LHCN-M2 (cell line): ENCODE measurements around the gene ENAM. TPM values are rescaled to one million over a fixed set of nuclear protein-coding genes. Genes with fewer than 3 reads are reported as not detected.
A peak's percentile ranks its signal among the peaks of the same experiment; 100 is the strongest.
"Not testable (repeated sequence)": the region's sequence is repeated elsewhere in the genome, so short reads cannot be mapped to it uniquely, and the experiment has no call there.

ENCODE experiments used
- DNase-seq: peaks from one replicate; pipeline ENCODE4 v3.0.0-alpha.2; 2012; ENCODE audit warnings: low read depth
- total RNA-seq: library from RNA; depleted of rRNA; stranded (reverse); fragments of >200 nt; gene quantifications from 2 replicates; pipeline ENCODE4 v1.2.3, GENCODE V29; 2014; rRNA removed

ENAM gene
- total RNA-seq, 1 experiment from 2014 or later, result 0.06 TPM

GRCh38 chr4:70678383-70678999, 49.9 kb downstream of the ENAM start:
- no peak for DNase-seq

- DNase-seq, result no peak
Measured at GRCh38 chr4:70680934-70681333, 52.4 kb downstream of the ENAM start.

GRCh38 chr4:70681704-70682103, 53.2 kb downstream of the ENAM start:
- no peak for DNase-seq

- DNase-seq, result not testable (repeated sequence)
Measured at GRCh38 chr4:70682142-70682541, 53.6 kb downstream of the ENAM start.

GRCh38 chr4:70687392-70687791, 58.8 kb downstream of the ENAM start:
- no peak for DNase-seq

- DNase-seq, result peak; percentile 99
Measured at GRCh38 chr4:70687821-70688794, 59.6 kb downstream of the ENAM start, which contains the start of gene UTP3. UTP3 (plus strand) TSS chr4:70688532; CDS start chr4:70688678, 146 bp downstream.

GRCh38 chr4:70688795-70689231, 60.3 kb downstream of the ENAM start:
- DNase-seq, result no peak

- DNase-seq, result no peak
Measured at GRCh38 chr4:70691661-70692060, 63.1 kb downstream of the ENAM start.

GRCh38 chr4:70694633-70695032, 66.1 kb downstream of the ENAM start:
- not testable (repeated sequence) for DNase-seq

Other genes with a start within 250 kb of the ENAM start
- gene SMR3B, start 245.6 kb upstream of the ENAM start, total RNA-seq, result not detected in 2 replicates
- not detected in 2 replicates for gene OPRPN, start 230.8 kb upstream of the ENAM start, total RNA-seq
- not detected in 2 replicates for gene MUC7, start 156.5 kb upstream of the ENAM start, total RNA-seq
- gene AMTN, start 110.2 kb upstream of the ENAM start, total RNA-seq, result 0.46 TPM in 1 of 2 replicates, not detected in the other
- not detected in 2 replicates for gene AMBN, start 36.5 kb upstream of the ENAM start, total RNA-seq
- not detected in 2 replicates for gene JCHAIN, start 37.8 kb downstream of the ENAM start, total RNA-seq
- gene UTP3, start 59.8 kb downstream of the ENAM start, total RNA-seq, result 17.7 and 33.0 TPM in 2 replicates
- 28.9 and 36.4 TPM in 2 replicates for gene RUFY3, start 93.2 kb downstream of the ENAM start, total RNA-seq
- gene GRSF1, start 211.1 kb downstream of the ENAM start, total RNA-seq, result 111 and 113 TPM in 2 replicates